LNCAP (cell line): ENCODE data around the gene EXOC6.

Experiments
- CTCF ChIP-seq: fragments of 450-650 bp; IDR thresholded peaks from 2 replicates; pipeline ENCODE4 v1.5.1; 2017; ENCODE audit warnings: mild to moderate bottlenecking

EXOC6 gene

GRCh38 chr10:92890471-92890870 is 42.2 kb downstream of the EXOC6 start:
- TF ChIP-seq CTCF, result no peak

GRCh38 chr10:92891885-92892690 is 43.8 kb downstream of the EXOC6 start:
- TF ChIP-seq CTCF, result no peak

- TF ChIP-seq CTCF, result no peak
Measured at GRCh38 chr10:92892691-92893054, 44.4 kb downstream of the EXOC6 start.

GRCh38 chr10:92894081-92894655 is 45.8 kb downstream of the EXOC6 start:
- TF ChIP-seq CTCF, result no peak

GRCh38 chr10:92897916-92898315 is 49.6 kb downstream of the EXOC6 start:
- no peak for TF ChIP-seq CTCF

GRCh38 chr10:92901819-92902251 is 53.5 kb downstream of the EXOC6 start:
- TF ChIP-seq CTCF, result no peak

- TF ChIP-seq CTCF, result no peak
Measured at GRCh38 chr10:92903633-92904032, 55.3 kb downstream of the EXOC6 start.
